ENCODE data around the gene DGKZ.

DGKZ gene

GRCh38 chr11:46331282-46331984, 15.8 kb upstream of the DGKZ start:
- H4K20me1 ChIP-seq (ENCODE audit: low read depth, low read length) = no peaks in the 10 kb centered on the region
- H2AFZ ChIP-seq (ENCODE audit: low read depth, low read length, severe bottlenecking) = no peak overlapping the region
- H3K79me2 ChIP-seq (ENCODE audit: insufficient read depth, low read length) = no peaks in the 10 kb centered on the region
- H3K27ac ChIP-seq (ENCODE audit: low read depth, low read length) = no peak overlapping the region
- TF ChIP-seq CTCF (IDR thresholded peaks at IDR 0.05; ENCODE audit: insufficient read depth, low read length, poor library complexity, severe bottlenecking) (no peak), EZH2phosphoT487 (conservative IDR thresholded peaks at IDR 0.05; ENCODE audit: low read length) (no peak)
- no peak overlapping the region for H3K9ac ChIP-seq (ENCODE audit: low read length)
- H3K9me3 ChIP-seq (ENCODE audit: insufficient read depth, low read length) = no peaks in the 10 kb centered on the region
- H3K27me3 ChIP-seq (ENCODE audit: low read length) = no peaks in the 10 kb centered on the region
- H3K9me2 ChIP-seq (replicated peaks; ENCODE audit: insufficient read depth, low read length) = no peaks in the 10 kb centered on the region
- H3K4me3 ChIP-seq (ENCODE audit: insufficient read depth, low read length, poor library complexity, severe bottlenecking) = no peak overlapping the region
- H3K4me2 ChIP-seq (ENCODE audit: low read depth, low read length, poor library complexity, severe bottlenecking) = no peak overlapping the region
- H3K36me3 ChIP-seq (ENCODE audit: low read length) = no peaks in the 10 kb centered on the region
- H3F3A ChIP-seq (ENCODE audit: insufficient read depth) = no peaks in the 10 kb centered on the region

GRCh38 chr11:46332093-46332567, 15.1 kb upstream of the DGKZ start:
- Histone ChIP-seq H3K27me3 (ENCODE audit: low read length) (no peaks in the 10 kb centered on the region), H3K9me3 (ENCODE audit: insufficient read depth, low read length) (no peaks in the 10 kb centered on the region), H3F3A (ENCODE audit: insufficient read depth) (no peaks in the 10 kb centered on the region), H3K79me2 (ENCODE audit: insufficient read depth, low read length) (no peaks in the 10 kb centered on the region), H3K9ac (ENCODE audit: low read length) (no peak overlapping the region), H4K20me1 (ENCODE audit: low read depth, low read length) (no peaks in the 10 kb centered on the region), H3K4me3 (ENCODE audit: insufficient read depth, low read length, poor library complexity, severe bottlenecking) (no peak overlapping the region), H3K27ac (ENCODE audit: low read depth, low read length) (no peak overlapping the region), H3K9me2 (replicated peaks; ENCODE audit: insufficient read depth, low read length) (no peaks in the 10 kb centered on the region), H3K4me2 (ENCODE audit: low read depth, low read length, poor library complexity, severe bottlenecking) (no peak overlapping the region), H3K36me3 (ENCODE audit: low read length) (no peaks in the 10 kb centered on the region), H2AFZ (ENCODE audit: low read depth, low read length, severe bottlenecking) (no peak overlapping the region)
- TF ChIP-seq CTCF (IDR thresholded peaks at IDR 0.05; ENCODE audit: insufficient read depth, low read length, poor library complexity, severe bottlenecking) = no peak
- no peak for TF ChIP-seq EZH2phosphoT487 (conservative IDR thresholded peaks at IDR 0.05; ENCODE audit: low read length)

GRCh38 chr11:46332568-46333393, 14.5 kb upstream of the DGKZ start:
- Histone ChIP-seq H3K36me3 (ENCODE audit: low read length) (no peaks in the 10 kb centered on the region), H3K9me2 (replicated peaks; ENCODE audit: insufficient read depth, low read length) (no peaks in the 10 kb centered on the region), H2AFZ (ENCODE audit: low read depth, low read length, severe bottlenecking) (no peak overlapping the region), H3K27ac (ENCODE audit: low read depth, low read length) (no peak overlapping the region), H3K79me2 (ENCODE audit: insufficient read depth, low read length) (no peaks in the 10 kb centered on the region), H4K20me1 (ENCODE audit: low read depth, low read length) (no peaks in the 10 kb centered on the region), H3K27me3 (ENCODE audit: low read length) (no peaks in the 10 kb centered on the region), H3K9ac (ENCODE audit: low read length) (no peak overlapping the region), H3K4me3 (ENCODE audit: insufficient read depth, low read length, poor library complexity, severe bottlenecking) (no peak overlapping the region), H3K9me3 (ENCODE audit: insufficient read depth, low read length) (no peaks in the 10 kb centered on the region), H3K4me2 (ENCODE audit: low read depth, low read length, poor library complexity, severe bottlenecking) (peak overlapping the region; percentile 1), H3F3A (ENCODE audit: insufficient read depth) (no peaks in the 10 kb centered on the region)
- no peak for TF ChIP-seq CTCF (IDR thresholded peaks at IDR 0.05; ENCODE audit: insufficient read depth, low read length, poor library complexity, severe bottlenecking)
- TF ChIP-seq EZH2phosphoT487 (conservative IDR thresholded peaks at IDR 0.05; ENCODE audit: low read length) = no peak
